Activated CD8-positive, alpha-beta T cell treated with anti-CD3 and anti-CD28 coated beads for 36 hours (primary cell): Measurements from ENCODE around the gene KIF4B. TPM values are rescaled to one million over a fixed set of nuclear protein-coding genes. Genes with fewer than 3 reads are reported as not detected.

Experiments used
- ATAC-seq: fragments of 200-7000 bp; cut with Tn5 transposase; one replicate; pipeline ENCODE4 v1.10.0; 2021; ENCODE audit warnings: mild to moderate bottlenecking, moderate library complexity
- CTCF ChIA-PET: fragments of 350-600 bp; sonication (Branson Sonifier 250); formaldehyde crosslinking; loops from one replicate; lab custom pipeline; 2021; ENCODE audit warnings: antibody characterized with exemption; lab: Charles Lee
- POLR2A ChIA-PET: fragments of 350-600 bp; sonication (Branson Sonifier 250); formaldehyde crosslinking; loops from one replicate; lab custom pipeline; 2021; ENCODE audit warnings: antibody characterized with exemption; lab: Charles Lee
- DNase-seq: peaks from one replicate; pipeline ENCODE4 v3.0.0-alpha.2; 2020
- H3K27ac Mint-ChIP-seq: one replicate; pipeline ENCODE4 v1.8.0; 2021; ENCODE audit warnings: mild to moderate bottlenecking, mixed read lengths
- H3K27me3 Mint-ChIP-seq: one replicate; pipeline ENCODE4 v1.8.0; 2021; ENCODE audit warnings: mixed read lengths
- H3K36me3 Mint-ChIP-seq: one replicate; pipeline ENCODE4 v1.8.0; 2021; ENCODE audit warnings: low read depth, mixed read lengths
- H3K4me1 Mint-ChIP-seq: one replicate; pipeline ENCODE4 v1.8.0; 2021; ENCODE audit warnings: low read depth, mixed read lengths
- H3K4me3 Mint-ChIP-seq: one replicate; pipeline ENCODE4 v1.8.0; 2021; ENCODE audit warnings: mild to moderate bottlenecking, moderate library complexity, mixed read lengths
- H3K9me3 Mint-ChIP-seq: one replicate; pipeline ENCODE4 v1.8.0; 2021; ENCODE audit warnings: mixed read lengths
- CTCF ChIP-seq: fragments of 200-600 bp; IDR thresholded peaks from one replicate; pipeline ENCODE4 v1.8.0; 2022; ENCODE audit warnings: antibody characterized with exemption, mild to moderate bottlenecking
- intact Hi-C: fragments of 100-400 bp; cut with micrococcal nuclease; formaldehyde crosslinking; loops from one replicate; pipeline ENCODE4 v1.10.0; 2022
- total RNA-seq, 2 experiments: library from RNA; stranded (reverse); gene quantifications; one replicate each; pipeline ENCODE4 v1.2.3, GENCODE V29; 2021

The KIF4B gene
- total RNA-seq, 2 experiments from 2014 or later, result 0.11 TPM; not detected in 1

GRCh38 chr5:155056644-155057269 lies 43.2 kb downstream of the KIF4B start:
- H3K36me3 Mint-ChIP-seq, result no peaks in the 10 kb centered on the region
- DNase-seq (no peak), ATAC-seq (no peak)
- ChIA-PET POLR2A (no interaction called here), CTCF (no interaction called here)
- peaks cover 3% of the 10 kb centered on the region for H3K9me3 Mint-ChIP-seq
- no peak overlapping the region for H3K27ac Mint-ChIP-seq
- intact Hi-C loops, result no loop called here
- peaks cover 9% of the 10 kb centered on the region for H3K27me3 Mint-ChIP-seq
- TF ChIP-seq CTCF, result no peak
- no peak overlapping the region for H3K4me3 Mint-ChIP-seq
- H3K4me1 Mint-ChIP-seq, result no peaks in the 10 kb centered on the region

GRCh38 chr5:155057626-155058025 lies 44.1 kb downstream of the KIF4B start:
- H3K9me3 Mint-ChIP-seq, result peaks cover 3% of the 10 kb centered on the region
- no peaks in the 10 kb centered on the region for H3K36me3 Mint-ChIP-seq
- H3K27ac Mint-ChIP-seq, result no peak overlapping the region
- no peaks in the 10 kb centered on the region for H3K4me1 Mint-ChIP-seq
- peaks cover 9% of the 10 kb centered on the region for H3K27me3 Mint-ChIP-seq
- intact Hi-C loops, result no loop called here
- no peak for ATAC-seq
- no peak for DNase-seq
- H3K4me3 Mint-ChIP-seq, result no peak overlapping the region
- ChIA-PET POLR2A (no interaction called here), CTCF (no interaction called here)
- no peak for TF ChIP-seq CTCF

GRCh38 chr5:155064580-155064979 lies 51.0 kb downstream of the KIF4B start:
- Mint-ChIP-seq H3K36me3 (no peaks in the 10 kb centered on the region), H3K27ac (no peak overlapping the region), H3K4me3 (no peak overlapping the region), H3K4me1 (no peaks in the 10 kb centered on the region), H3K27me3 (peaks cover 3% of the 10 kb centered on the region), H3K9me3 (peaks cover 3% of the 10 kb centered on the region)
- intact Hi-C loops, result no loop called here
- ChIA-PET CTCF (no interaction called here), POLR2A (no interaction called here)
- no peak for TF ChIP-seq CTCF
- ATAC-seq, result no peak
- no peak for DNase-seq

GRCh38 chr5:155066886-155067595 lies 53.5 kb downstream of the KIF4B start:
- Mint-ChIP-seq H3K27ac (no peak overlapping the region), H3K27me3 (peaks cover 2% of the 10 kb centered on the region), H3K4me3 (no peak overlapping the region), H3K36me3 (no peaks in the 10 kb centered on the region), H3K9me3 (no peaks in the 10 kb centered on the region), H3K4me1 (no peaks in the 10 kb centered on the region)
- ChIA-PET POLR2A (interaction anchor here (0.5 kb wide), 1 partner anchor 161 kb away, joined by 3 read pairs; no protein-coding TSS in a partner anchor), CTCF (no interaction called here)
- DNase-seq (no peak), ATAC-seq (no peak)
- intact Hi-C loops, result no loop called here
- no peak for TF ChIP-seq CTCF

Other genes with a start within 250 kb of the KIF4B start
- gene FAXDC2, start 163.2 kb upstream of the KIF4B start, total RNA-seq, result not detected
- gene CNOT8, start 155.1 kb upstream of the KIF4B start, total RNA-seq, result 10 to 100 TPM; 78.6 to 84.4 TPM
- 10 to 100 TPM; 32.1 to 33.0 TPM for gene GEMIN5, start 75.5 kb upstream of the KIF4B start, total RNA-seq
- 10 to 100 TPM; 80.4 to 84.7 TPM for gene MRPL22, start 72.7 kb upstream of the KIF4B start, total RNA-seq